GM21381 (cell line): ENCODE measurements around the gene CCND3.
A peak's percentile ranks its signal among the peaks of the same experiment; 100 is the strongest.

Experiments used
- ATAC-seq: cut with Tn5 transposase; IDR thresholded peaks from one replicate; pipeline ENCODE4 v1.9.1; 2021; ENCODE audit warnings: mild to moderate bottlenecking, moderate library complexity; ENCODE audit not compliant: unreplicated experiment

Gene CCND3

DNA sequence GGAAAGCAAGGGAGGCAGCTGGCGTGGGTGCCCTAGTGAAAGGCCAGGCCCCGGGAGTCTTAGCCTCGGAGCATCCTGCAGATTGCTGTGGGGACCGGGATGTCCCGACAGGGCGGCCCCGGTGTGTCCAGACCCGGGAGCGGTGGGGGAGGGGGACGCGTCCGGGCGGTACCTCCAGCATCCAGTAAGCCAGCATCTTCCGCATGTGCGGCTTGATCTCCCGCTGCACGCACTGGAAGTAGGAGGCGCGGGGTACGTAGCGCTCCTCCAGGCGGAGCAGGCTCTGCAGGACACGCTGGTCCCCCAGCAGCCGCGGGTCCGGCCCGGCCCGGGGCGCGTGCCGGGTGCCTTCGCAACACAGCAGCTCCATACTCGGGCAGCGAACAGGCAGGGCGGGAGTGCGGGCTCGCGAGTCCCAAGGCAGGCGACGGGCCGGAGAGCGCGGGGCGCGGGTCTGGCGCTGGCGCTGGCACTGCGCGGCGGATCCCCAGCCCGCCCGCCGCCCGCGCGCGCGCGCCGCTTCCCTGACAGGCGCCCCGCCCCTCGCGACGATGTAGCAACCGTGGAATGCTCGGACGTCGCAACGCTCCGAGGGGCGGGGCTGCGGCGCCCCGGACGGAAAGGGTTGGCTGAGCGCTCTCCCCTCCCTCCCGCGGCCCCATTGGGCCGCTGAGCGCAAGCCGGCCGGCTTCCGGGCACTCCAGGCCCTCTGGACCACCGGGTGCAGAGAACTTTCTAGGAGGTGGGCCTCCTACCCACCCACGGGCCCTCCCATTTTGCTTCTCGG lies at the start of gene CCND3:
TSS of gene CCND3 (minus strand) at position 529 of the 787 bp plus-strand sequence. CDS start at position 370, 159 bp downstream.
- ATAC-seq, result peak; percentile 77

DNA sequence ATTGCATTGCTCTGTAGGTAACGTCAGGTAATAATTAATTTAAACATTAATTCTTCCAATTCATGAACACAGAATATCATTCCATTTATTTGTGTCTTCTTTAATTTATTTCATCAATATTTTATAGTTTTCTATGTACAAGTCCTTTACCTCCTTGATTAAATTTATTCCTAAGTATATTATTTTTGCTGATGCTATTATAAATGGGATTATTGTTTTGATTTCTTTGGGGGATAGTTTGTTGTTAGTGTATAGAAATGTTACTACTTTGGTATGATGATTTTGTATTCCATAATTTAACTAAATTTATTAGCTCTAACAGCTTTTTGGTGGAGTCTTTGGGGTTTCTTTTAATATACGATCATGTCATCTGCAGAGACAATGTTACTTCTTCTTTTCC lies 44.7 kb upstream of the CCND3 start:
- ATAC-seq, result no peak

DNA sequence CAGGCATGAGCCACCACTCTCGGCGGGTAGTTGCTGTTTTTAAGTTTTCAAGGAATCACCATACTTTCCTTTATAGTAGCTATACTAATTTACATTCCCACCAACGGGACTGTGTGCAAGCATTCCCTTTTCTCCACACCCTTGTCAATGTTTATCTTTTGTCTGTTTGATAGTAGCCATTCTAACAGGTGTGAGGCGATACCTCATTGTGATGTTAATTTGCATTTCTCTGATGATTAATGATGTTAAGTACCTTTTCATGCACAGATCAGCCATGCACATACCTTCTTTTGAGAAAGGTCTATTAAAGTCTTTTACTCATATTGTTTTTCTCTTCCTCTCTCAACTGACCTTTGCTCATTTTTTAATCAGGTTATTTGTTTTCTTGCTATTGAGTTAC lies 43.0 kb upstream of the CCND3 start:
- no peak for ATAC-seq

DNA sequence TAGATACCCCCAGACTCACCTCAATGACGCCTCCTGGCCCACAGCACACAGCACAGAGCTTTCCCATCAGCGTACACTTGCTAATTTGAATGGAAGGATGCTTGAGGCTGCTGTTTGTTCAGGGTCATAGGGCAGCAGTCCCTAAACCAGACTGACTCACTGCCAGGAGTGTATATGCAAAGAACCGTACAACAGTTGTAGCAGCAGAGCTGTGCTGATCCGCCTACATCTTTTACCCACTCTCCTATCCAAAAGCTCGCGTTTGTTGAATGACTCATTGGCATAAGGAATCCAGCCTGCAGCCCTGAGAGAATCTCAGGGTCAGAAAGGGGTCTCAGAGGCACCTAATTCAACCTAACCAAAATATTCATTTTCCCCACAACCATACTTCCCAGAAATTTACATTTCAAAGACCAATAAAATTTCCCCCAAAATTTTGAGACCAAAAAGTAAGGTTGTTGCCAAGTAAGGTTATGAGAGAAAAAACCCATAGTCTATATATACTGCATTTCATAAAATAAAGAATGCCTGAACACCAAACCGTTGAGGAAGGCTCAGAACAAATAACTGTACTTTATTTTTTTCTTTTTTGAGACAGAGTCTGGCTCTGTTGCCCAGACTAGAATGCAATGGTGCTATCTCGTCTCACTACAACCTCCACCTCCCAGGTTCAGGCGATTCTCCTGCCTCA lies 35.3 kb upstream of the CCND3 start:
- ATAC-seq, result no peak

DNA sequence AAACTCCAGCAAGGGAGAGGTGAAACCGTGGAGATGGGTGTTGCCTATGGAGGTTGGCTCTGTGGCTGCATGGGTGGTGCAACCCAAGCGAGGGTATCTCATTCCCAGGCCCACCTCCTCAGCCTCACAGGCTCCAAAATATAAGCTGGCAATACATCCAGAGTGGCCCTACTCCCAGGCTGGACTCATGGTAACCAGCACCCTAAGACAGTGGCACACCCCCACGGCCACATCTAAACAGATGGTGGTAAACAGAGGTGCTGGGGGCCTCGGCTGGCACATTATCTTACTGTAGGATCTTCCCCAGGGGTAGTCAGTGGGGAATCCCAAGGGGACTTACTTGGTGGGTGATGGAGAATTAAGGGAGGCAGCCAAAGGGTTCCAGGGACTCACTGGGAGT lies 33.7 kb upstream of the CCND3 start:
- no peak for ATAC-seq

DNA sequence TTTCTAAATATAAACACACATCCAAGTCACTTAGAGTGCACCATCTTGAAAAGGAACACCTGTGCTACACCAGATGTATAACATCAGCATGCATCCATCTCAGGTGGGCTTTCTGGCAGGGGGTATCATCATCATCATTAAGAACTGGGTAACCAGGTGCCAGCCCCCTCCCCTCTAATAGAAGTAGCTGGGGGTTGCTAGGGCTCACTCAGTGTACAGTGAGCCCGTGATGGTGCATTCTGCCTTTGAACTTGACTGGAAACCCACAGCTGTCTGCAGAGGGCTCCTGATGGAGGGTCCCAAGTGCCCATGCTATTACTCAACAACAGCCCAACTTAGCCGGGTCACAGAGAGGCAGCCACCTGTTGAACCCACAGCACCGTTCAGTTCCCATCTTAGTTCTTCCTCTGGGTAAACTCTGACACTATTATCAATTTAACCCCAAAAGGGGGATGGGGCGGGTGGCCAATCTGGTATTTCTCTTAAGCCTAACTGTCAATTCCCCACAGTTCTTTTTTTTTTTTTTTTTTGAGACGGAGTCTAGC lies 32.7 kb upstream of the CCND3 start:
- ATAC-seq, result no peak

DNA sequence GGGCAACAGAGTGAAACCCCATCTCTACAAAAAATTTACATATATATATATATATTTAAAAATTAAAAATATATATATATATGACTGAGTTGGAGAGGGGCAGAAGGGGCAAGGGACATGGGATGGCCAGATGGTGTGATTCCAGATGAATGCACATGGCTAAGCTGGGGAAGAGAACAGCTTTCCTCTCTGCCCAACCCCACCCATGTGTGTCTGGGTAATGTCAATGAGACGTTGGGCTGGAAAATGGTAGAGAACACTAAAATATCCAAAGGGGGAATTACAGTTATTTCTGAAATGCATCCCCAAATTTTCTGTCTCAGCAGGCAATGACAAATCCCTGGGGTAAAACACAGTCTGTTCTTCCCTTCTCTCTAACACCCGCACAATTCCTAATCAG lies 31.2 kb upstream of the CCND3 start:
- no peak for ATAC-seq

DNA sequence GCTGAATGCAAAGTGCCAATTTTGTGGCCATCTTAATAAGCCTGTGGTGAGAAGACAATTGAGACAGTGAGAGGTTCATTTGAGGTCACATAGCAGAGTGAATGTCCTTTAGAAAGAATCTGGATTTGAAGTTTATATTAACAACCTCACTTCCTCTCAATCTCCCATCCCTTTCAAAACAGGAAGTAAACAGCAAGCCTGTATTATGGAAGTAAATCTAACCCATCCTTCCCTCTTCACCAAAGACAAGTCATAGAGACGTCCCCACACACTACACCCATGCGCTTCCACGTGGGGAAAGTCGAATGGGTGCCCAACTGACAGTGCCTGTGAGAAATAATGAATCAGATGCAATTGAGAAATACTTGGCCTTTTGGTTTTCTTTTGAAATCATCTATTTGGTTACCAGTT lies 28.8 kb upstream of the CCND3 start:
- ATAC-seq, result no peak

DNA sequence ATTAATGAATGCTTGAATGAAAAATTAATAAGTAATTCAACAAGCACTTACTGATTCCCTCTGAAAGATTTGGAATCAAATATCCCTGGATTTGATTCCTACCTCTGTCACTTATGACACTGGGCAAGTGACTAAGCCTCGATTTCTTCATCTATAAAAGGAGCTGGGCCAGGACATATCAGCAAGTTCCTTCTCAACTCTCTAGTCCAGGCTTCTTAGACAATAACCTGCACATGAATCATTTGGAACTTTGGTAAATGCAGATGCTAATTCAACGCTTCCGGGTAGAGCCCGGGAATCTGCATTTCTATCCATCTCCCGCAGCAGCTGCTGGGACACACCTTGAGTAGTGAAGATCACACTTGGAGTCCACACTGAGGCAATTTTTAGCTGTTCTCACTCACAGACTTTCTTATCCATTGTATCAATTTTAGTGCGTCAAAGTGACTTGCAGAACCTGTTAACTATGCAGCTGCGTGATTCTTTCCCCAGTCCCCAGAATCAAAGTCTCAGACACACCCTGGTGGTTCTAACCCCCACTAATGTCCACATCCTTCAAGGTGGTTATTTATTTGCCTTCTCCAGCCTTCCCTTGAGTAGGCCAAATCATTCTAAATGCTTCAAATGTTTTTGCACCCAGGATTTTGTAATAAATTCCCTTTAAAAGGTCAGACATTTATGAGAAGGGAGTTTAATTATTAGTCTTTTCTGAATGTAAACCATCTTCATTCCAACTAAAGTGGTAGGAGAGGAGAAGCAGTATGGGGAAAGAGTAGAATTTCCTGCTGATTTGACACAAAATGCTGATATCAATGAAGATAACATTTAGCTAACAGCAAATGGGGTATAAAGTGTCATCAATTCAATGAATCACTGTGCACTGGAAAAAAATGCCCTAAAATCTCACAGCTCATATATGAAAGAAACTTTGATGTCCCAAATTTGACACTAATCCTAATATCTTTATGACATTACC lies 26.0 kb upstream of the CCND3 start:
- no peak for ATAC-seq

DNA sequence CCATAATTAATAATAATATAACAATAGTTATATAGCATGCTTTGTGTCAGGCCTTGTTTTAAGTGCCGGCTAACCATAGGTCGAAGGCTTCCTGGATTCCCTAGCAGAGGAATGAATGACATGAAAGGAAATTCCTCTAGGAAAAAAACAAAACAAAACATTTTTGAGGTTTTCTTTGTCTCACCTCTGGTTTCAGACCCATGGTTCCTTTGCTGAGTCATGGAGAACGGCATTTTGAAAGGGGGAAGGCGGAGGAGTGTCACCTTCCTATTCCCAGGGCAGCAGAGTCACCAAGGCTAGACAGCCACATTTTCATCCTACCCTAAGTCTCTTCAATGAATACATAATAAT lies 25.3 kb upstream of the CCND3 start:
- ATAC-seq, result no peak

DNA sequence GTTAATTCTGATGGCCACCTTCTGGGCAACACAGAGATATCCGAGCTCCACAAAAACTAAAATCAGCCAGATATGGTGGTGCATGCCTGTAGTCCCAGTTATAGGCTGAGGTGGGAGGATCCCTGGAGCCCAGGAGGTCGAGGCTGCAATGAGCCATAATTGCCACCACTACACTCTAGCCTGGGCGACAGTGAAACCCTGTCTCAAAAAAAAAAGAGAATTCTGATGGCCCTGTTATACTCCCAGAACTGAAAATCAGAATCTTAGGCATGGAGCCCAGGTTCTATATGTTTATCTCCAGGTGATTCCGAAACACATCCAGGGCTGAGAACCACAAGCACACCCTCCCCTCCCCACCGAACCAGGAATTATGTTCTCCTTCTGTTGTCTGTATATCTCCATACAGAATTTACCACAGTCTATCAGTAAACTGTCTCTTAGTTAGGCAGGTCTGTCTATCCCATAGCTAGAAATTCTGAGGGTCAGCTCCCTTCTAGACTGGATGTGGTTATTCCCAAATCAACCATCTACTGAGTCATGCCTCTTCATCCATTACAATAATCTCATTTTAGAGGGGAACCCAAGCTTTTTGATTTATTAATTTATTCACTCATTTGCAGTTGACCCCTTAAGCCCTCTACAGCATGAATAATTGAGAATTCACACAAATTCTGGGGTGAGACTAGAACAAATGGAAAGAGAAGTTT lies 24.8 kb upstream of the CCND3 start:
- no peak for ATAC-seq

DNA sequence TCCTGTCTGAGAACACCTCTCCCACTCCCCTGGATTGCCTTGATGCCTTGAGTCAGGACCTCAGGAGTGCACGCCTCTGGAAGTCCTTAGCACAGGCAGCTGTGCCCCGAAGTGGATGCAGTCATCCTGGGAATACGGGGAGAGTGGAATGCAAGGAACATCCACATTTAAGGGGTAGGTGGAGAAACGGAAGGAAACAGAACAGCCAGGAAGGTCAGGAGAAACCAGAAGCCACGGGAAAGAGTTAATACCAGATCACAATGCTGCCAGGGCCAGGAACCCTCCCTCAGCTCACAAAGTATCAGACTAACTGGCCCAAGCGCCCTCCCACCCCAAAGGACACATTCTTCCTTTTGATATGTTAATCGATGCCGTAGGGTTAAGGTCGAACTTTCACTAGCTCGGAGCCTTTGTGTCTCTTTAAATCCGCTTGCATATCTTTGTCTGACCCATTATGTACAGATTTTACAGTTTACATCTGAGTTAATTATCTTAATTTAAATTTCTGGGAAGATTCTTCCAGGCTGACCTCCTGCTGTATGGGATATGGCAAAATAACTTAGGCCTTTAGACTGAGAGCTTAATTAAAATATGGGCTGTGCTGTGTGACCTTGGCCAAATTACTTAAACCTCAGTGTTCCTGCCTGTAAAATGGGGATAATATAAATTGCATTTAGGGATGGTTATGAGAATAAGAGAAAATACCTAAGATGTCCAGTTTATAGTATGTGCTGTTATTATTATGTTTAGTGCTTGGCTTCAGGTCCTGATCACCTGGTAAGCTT lies 24.0 kb upstream of the CCND3 start:
- no peak for ATAC-seq

DNA sequence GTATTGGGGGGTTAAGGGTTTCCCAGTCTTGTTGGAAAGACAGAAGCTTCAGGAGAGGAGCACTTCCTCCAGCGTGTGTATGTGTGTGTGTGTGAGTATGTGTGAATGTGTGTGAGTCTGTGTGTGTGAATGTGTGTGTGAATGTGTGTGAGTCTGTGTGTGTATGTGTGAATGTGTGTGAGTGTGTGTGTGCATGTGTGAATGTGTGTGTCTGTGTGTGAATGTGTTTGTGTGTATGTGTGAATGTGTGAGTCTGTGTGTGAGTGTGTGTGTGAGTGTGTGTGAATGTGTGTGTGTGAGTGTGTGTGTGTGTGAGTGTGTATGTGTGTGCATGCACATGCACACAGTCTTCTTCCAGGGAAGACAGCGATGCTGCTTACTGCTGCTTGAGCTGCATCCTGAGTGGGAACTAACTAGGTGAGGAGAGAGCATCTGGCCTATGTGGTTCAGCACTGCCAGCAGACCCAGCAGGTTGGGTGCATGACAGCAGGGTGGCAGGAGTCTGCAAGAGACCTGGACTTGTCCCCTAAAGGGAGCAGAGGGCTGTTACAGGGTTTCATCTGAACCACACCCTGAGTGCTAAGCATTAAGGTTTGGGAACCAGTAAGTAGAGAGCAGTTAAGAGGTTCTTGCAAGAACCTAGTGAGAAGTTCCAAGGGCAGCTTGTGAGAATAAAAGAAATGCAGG lies 22.7 kb upstream of the CCND3 start:
- ATAC-seq, result no peak

DNA sequence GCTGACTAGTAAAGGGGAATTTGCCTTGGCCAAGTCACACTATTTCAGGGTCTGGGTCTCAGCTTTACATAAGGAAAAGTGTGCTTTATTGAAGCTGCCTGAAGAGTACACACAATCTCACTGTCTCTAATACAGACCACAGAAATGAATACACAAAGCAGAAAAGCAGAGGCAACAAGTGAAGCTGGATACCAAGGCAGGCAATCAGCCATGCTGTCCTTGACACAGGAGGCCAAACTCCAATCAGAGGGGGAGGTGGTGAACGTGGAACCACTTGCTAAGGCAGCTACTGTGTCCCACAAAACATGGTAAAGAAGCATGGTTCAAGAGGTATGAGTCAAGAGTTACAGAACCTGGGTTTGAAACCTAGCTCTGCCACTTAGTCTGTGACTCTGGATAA lies 21.8 kb upstream of the CCND3 start:
- ATAC-seq, result no peak

DNA sequence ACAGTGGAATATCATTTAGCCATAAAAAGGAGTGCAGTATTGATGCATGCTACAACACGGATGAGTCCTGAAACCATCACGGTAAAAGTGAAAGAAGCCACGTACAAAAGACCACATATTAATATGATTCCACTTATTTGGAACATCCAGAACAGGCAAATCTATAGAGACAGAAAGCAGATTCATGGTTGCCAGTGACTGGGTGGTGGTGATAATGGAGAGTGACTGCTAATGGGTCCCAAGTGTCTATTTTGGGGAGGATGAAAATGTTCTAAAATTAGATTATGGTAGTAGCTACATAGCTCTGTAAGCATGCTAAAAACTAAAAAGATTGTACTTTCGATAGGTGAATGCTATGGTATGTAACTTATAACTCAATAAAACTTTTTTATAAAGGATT lies 18.4 kb upstream of the CCND3 start:
- no peak for ATAC-seq

DNA sequence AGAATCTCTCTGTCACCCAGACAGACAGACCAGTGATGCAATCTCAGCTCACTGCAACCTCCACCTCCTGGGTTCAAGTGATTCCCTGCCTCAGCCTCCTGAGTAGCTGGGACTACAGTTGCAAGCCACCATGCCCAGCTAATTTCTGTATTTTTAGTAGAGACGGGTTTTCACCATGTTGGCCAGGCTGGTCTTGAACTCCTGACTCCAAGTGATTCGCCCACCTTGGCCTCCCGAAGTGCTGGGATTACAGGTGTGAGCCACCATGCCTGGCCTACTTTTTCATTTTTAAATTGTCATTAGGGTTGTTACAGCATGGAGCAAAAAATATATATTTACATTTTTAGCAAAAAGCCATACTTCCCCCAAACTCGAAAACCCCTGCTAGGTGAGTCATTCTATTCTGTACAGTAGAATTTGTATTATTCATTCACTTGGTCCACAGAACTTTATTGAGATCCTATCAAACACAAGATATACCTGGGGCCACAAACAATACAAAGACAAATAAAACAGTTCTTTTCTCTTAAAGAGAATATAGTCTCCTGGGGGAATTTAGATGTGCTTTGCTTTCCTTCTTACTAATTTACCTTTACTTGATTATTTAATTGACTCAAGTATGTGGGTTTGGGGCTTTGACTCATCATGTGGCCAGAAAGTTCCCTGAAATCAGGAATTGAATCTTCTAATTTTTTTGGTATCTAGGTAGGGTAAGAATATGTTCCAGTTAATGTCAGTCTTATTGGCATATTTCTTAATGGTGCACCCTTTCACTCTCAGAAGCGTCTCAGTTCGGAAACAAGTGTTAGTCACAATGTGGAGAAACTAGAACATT lies 16.6 kb upstream of the CCND3 start:
- no peak for ATAC-seq

DNA sequence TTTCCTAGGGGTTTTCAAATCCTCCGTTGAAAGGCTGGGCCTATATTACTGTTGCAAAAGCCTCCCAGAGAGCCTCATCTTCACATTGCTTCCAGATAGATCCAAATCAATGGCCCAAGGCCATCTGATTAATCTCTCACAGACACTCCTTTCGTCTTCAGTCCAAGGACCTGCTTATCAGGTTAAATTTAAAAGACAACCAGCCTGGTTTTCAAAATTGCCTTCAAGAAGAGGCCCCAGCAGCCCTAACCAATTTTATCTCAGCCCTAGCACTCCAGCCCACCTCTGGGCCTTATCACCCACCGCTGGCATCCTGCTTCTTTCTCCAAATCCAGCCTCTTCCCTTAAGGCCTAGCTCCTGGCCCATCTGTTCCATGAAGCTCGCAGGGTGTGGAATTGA lies 15.5 kb upstream of the CCND3 start:
- ATAC-seq, result no peak

DNA sequence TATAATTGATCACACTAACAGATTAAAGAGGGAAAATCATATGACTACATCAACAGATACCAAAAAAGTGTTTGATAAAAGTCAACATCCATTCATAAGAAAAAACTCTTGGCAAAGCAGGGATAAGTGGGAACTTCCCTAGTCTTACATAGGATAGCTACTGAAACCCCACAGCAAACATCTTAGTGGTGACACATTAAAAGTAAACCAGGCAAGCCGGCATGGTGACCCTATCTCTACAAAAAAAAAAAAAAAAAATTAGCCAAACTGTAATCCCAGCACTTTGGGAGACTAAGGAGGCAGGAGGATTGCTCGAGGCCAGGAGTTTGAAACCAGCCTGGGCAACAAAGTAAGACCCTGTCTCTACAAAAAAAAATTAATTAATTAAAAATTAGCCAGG lies 13.8 kb upstream of the CCND3 start:
- no peak for ATAC-seq
